HCT116 (cell line): Measurements from ENCODE around the gene ETNK2. TPM values are rescaled to one million over a fixed set of nuclear protein-coding genes. Genes with fewer than 3 reads are reported as not detected.

Experiments used
- ATAC-seq: fragments of 200-7000 bp; cut with Tn5 transposase; 2 replicates; pipeline ENCODE4 v1.9.1; 2020; ENCODE audit warnings: mild to moderate bottlenecking, moderate library complexity
- BruUV-seq: library from RNA; stranded (reverse); fragments of 400-500 nt; replicated peaks from 2 replicates; lab custom pipeline; 2021; lab: Mats Ljungman, UMichigan
- CTCF ChIA-PET: fragments of 300-600 bp; sonication (Branson Sonifier 250); formaldehyde crosslinking; loops from one replicate; lab custom pipeline; 2021; ENCODE audit warnings: antibody characterized with exemption; lab: Charles Lee
- POLR2A ChIA-PET: fragments of 300-600, 350-600 bp; sonication (Branson Sonifier 250); formaldehyde crosslinking; loops from one replicate; lab custom pipeline; 2021; ENCODE audit warnings: antibody characterized with exemption; lab: Charles Lee
- RAD21 ChIA-PET, 2 experiments: fragments of 300-600 bp; sonication (Branson Sonifier 250); formaldehyde crosslinking; loops; one replicate each; lab custom pipeline; 2023; ENCODE audit warnings: low total read pairs in 2 of 2; ENCODE audit not compliant: uncharacterized antibody in 2 of 2, unreplicated experiment in 2 of 2, low non-redundant PET in 1 of 2; lab: Charles Lee
- DNase-seq: peaks from one replicate; pipeline ENCODE4 v3.0.0-alpha.2; 2010; ENCODE audit warnings: low read depth, low spot score
- H2AFZ ChIP-seq: fragments of 200-600 bp; shearing (Covaris generic), sonication (generic); 2 replicates; pipeline ENCODE4 v1.6.1; 2017; ENCODE audit warnings: low read depth, mixed run types, mixed read lengths, antibody characterized with exemption, low read length; ENCODE audit not compliant: poor library complexity, severe bottlenecking
- H3K27ac ChIP-seq: 2 replicates; pipeline ENCODE4 v1.5.1; 2012; ENCODE audit warnings: low read depth, low read length
- H3K27me3 ChIP-seq: fragments of 200-600 bp; sonication (generic); 2 replicates; pipeline ENCODE4 v1.6.1; 2016; ENCODE audit warnings: mixed run types, low read length, mixed read lengths; ENCODE audit not compliant: insufficient read depth
- H3K36me3 ChIP-seq, 2 experiments: fragments of 200-500 bp in 1 of 2; fragments of 200-600 bp in 1 of 2; sonication (Bioruptor generic) in 1 of 2; sonication (generic) in 1 of 2; 2 replicates each; pipeline versions ENCODE4 v1.5.1 to v1.6.1; 2014 to 2016; ENCODE audit warnings: low read length in 2 of 2, inconsistent platforms in 1 of 2, mixed read lengths in 1 of 2, mixed run types in 1 of 2; ENCODE audit not compliant: insufficient read depth in 2 of 2, control insufficient read depth in 1 of 2
- H3K4me1 ChIP-seq, 2 experiments: fragments of 200-600 bp in 1 of 2; sonication (generic) in 1 of 2; 2 replicates each; pipeline versions ENCODE4 v1.5.1 to v1.6.1; 2012 to 2017; ENCODE audit warnings: low read length in 2 of 2, inconsistent platforms in 1 of 2, mild to moderate bottlenecking in 1 of 2, mixed read lengths in 1 of 2, mixed run types in 1 of 2, moderate library complexity in 1 of 2; ENCODE audit not compliant: insufficient read depth in 2 of 2, control insufficient read depth in 1 of 2
- H3K4me2 ChIP-seq: fragments of 200-600 bp; sonication (generic); 2 replicates; pipeline ENCODE4 v1.6.1; 2017; ENCODE audit warnings: mixed run types, low read length, mixed read lengths
- H3K4me3 ChIP-seq, 2 experiments: fragments of 200-600 bp in 1 of 2; sonication (generic) in 1 of 2; replicated peaks in 1 of 2; 2 replicates each; pipeline ENCODE4 v1.5.1; 2011 to 2016; ENCODE audit warnings: low read length in 2 of 2, control low read depth in 1 of 2, low read depth in 1 of 2, mild to moderate bottlenecking in 1 of 2, mixed read lengths in 1 of 2, mixed run types in 1 of 2
- H3K79me2 ChIP-seq: fragments of 200-600 bp; sonication (generic); 2 replicates; pipeline ENCODE4 v1.6.1; 2017; ENCODE audit warnings: mild to moderate bottlenecking, mixed run types, low read length, moderate library complexity, mixed read lengths; ENCODE audit not compliant: insufficient read depth
- H3K9ac ChIP-seq: fragments of 200-600 bp; sonication (generic); 2 replicates; pipeline ENCODE4 v1.6.1; 2016; ENCODE audit warnings: low read length, mixed read lengths
- H3K9me2 ChIP-seq: fragments of 200-600 bp; sonication (generic), shearing (Covaris generic); 2 replicates; pipeline ENCODE4 v1.6.1; 2017; ENCODE audit warnings: mixed run types, mild to moderate bottlenecking, moderate library complexity; ENCODE audit not compliant: insufficient read depth
- H3K9me3 ChIP-seq, 2 experiments: fragments of 200-500 bp in 1 of 2; fragments of 200-600 bp in 1 of 2; sonication (Bioruptor generic) in 1 of 2; sonication (generic) in 1 of 2; 2 replicates each; pipeline ENCODE4 v1.6.1; 2014 to 2017; ENCODE audit warnings: low read length in 2 of 2, mixed read lengths in 2 of 2, inconsistent platforms in 1 of 2, low read depth in 1 of 2, mild to moderate bottlenecking in 1 of 2, mixed run types in 1 of 2, moderate library complexity in 1 of 2; ENCODE audit not compliant: control insufficient read depth in 1 of 2, insufficient read depth in 1 of 2
- H4K20me1 ChIP-seq: fragments of 200-600 bp; sonication (generic), shearing (Covaris generic); 2 replicates; pipeline ENCODE4 v1.6.1; 2017; ENCODE audit warnings: mixed run types, mild to moderate bottlenecking, moderate library complexity; ENCODE audit not compliant: insufficient read depth
- CEBPB ChIP-seq: IDR thresholded peaks from 2 replicates; pipeline ENCODE4 v1.6.1; 2012; ENCODE audit warnings: low read depth
- ELF1 ChIP-seq: IDR thresholded peaks from 2 replicates; pipeline ENCODE4 v1.6.1; 2012; ENCODE audit warnings: low read depth, borderline replicate concordance
- EZH2phosphoT487 ChIP-seq: fragments of 200-600 bp; IDR thresholded peaks from 2 replicates; pipeline ENCODE4 v1.6.1; 2018; ENCODE audit warnings: antibody characterized with exemption, borderline replicate concordance
- FOSL1 ChIP-seq: IDR thresholded peaks from 2 replicates; pipeline ENCODE4 v1.6.1; 2012; ENCODE audit warnings: low read depth
- JUND ChIP-seq: IDR thresholded peaks from 2 replicates; pipeline ENCODE4 v1.6.1; 2012
- SP1 ChIP-seq: IDR thresholded peaks from 2 replicates; pipeline ENCODE4 v1.6.1; 2012; ENCODE audit warnings: low read depth
- SRF ChIP-seq: IDR thresholded peaks from 2 replicates; pipeline ENCODE4 v1.6.1; 2012; ENCODE audit warnings: low read depth
- TCF7L2 ChIP-seq: IDR thresholded peaks from 2 replicates; pipeline ENCODE4 v1.7.0; 2011; ENCODE audit warnings: borderline replicate concordance, inconsistent platforms; ENCODE audit not compliant: insufficient read depth, insufficient read length; ENCODE audit errors: extremely low read depth
- ZFX ChIP-seq: fragments of 450-650 bp; IDR thresholded peaks from 2 replicates; pipeline ENCODE4 v1.6.1; 2017
- ZNF274 ChIP-seq: fragments of 200-500 bp; sonication (Bioruptor generic); IDR thresholded peaks from 2 replicates; pipeline ENCODE4 v1.6.1; 2014; ENCODE audit warnings: mild to moderate bottlenecking, low read depth, low read length, inconsistent platforms
- intact Hi-C: fragments of 100-400 bp; cut with micrococcal nuclease; formaldehyde crosslinking; loops from 2 replicates; pipeline ENCODE4 v1.10.0; 2022
- total RNA-seq: library from RNA; stranded (reverse); gene quantifications from one replicate; pipeline ENCODE4 v1.2.1, GENCODE V29; 2021; ENCODE audit not compliant: unreplicated experiment
- TF ChIP-seq, protein P1 (sequence below): IDR thresholded peaks from 2 replicates; pipeline ENCODE4 v1.6.1; 2011; ENCODE audit warnings: mild to moderate bottlenecking, low read length, moderate library complexity; ENCODE audit not compliant: insufficient replicate concordance; ENCODE audit errors: extremely low read depth
- TF ChIP-seq, protein P2 (sequence below): IDR thresholded peaks from 2 replicates; pipeline ENCODE4 v1.6.1; 2012
- TF ChIP-seq, protein P3 (sequence below): IDR thresholded peaks from 2 replicates; pipeline ENCODE4 v1.6.1; 2012; ENCODE audit warnings: low read depth
- TF ChIP-seq, protein P4 (sequence below), 3 experiments: fragments of 200-600 bp in 1 of 3; sonication (generic) in 1 of 3; IDR thresholded peaks in 2 of 3; conservative IDR thresholded peaks in 1 of 3; 2 replicates each; pipeline ENCODE4 v1.5.1; 2012 to 2017; ENCODE audit warnings: low read depth in 2 of 3, low read length in 2 of 3, antibody characterized with exemption in 1 of 3, borderline replicate concordance in 1 of 3, control low read depth in 1 of 3, mild to moderate bottlenecking in 1 of 3, mixed read lengths in 1 of 3, mixed run types in 1 of 3, moderate library complexity in 1 of 3; ENCODE audit not compliant: insufficient read depth in 1 of 3

Gene ETNK2
- total RNA-seq, 1 experiment from 2014 or later = 16.1 TPM

DNA sequence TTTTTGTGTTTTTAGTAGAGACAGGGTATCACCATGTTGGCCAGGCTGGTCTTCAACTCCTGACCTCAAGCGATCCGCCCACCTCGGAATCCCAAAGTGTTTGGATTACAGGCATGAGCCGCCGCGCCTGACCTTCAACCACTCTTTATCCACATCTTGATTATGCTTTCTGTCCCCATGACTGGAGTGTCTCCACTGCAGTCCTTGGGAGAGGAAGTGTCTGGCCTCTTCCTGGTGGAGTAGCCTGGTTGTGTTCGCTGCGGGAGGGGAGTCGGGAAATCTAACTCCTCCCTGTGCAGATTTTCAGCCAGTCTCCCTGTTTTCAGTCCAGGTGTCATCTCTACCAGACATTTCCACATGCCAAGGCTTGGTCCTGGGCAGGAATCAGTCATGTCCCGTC lies 34.8 kb upstream of the ETNK2 start:
- H3K27me3 ChIP-seq = no peaks in the 10 kb centered on the region
- no peak overlapping the region for H3K4me2 ChIP-seq
- ATAC-seq = no peak
- no peaks in the 10 kb centered on the region for H3K9me3 ChIP-seq
- no peak overlapping the region for H2AFZ ChIP-seq
- BruUV-seq = no TSS peak
- POLR2A ChIA-PET = no interaction called here
- no peaks in the 10 kb centered on the region for H4K20me1 ChIP-seq
- H3K4me3 ChIP-seq = no peak overlapping the region
- no peaks in the 10 kb centered on the region for H3K4me1 ChIP-seq
- no peaks in the 10 kb centered on the region for H3K36me3 ChIP-seq
- no peak overlapping the region for H3K9ac ChIP-seq
- no peak overlapping the region for H3K27ac ChIP-seq
- intact Hi-C loops = no loop called here
- H3K9me2 ChIP-seq = no peaks in the 10 kb centered on the region
- CTCF ChIA-PET = interaction anchor here (1.0 kb wide), 1 partner anchor 27 kb away, joined by 4 read pairs; the partner anchor contains the start of gene GOLT1A
- no peaks in the 10 kb centered on the region for H3K79me2 ChIP-seq
- TF ChIP-seq SP1 (no peak), FOSL1 (no peak), ZFX (no peak), EZH2phosphoT487 (no peak), ZNF274 (no peak), SRF (no peak), CEBPB (no peak), TCF7L2 (no peak), JUND (no peak), ELF1 (no peak)
- TF ChIP-seq, protein P1, sequence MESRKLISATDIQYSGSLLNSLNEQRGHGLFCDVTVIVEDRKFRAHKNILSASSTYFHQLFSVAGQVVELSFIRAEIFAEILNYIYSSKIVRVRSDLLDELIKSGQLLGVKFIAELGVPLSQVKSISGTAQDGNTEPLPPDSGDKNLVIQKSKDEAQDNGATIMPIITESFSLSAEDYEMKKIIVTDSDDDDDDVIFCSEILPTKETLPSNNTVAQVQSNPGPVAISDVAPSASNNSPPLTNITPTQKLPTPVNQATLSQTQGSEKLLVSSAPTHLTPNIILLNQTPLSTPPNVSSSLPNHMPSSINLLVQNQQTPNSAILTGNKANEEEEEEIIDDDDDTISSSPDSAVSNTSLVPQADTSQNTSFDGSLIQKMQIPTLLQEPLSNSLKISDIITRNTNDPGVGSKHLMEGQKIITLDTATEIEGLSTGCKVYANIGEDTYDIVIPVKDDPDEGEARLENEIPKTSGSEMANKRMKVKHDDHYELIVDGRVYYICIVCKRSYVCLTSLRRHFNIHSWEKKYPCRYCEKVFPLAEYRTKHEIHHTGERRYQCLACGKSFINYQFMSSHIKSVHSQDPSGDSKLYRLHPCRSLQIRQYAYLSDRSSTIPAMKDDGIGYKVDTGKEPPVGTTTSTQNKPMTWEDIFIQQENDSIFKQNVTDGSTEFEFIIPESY = no peak
- TF ChIP-seq, protein P2, sequence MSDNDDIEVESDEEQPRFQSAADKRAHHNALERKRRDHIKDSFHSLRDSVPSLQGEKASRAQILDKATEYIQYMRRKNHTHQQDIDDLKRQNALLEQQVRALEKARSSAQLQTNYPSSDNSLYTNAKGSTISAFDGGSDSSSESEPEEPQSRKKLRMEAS = no peak
- TF ChIP-seq, protein P3, sequence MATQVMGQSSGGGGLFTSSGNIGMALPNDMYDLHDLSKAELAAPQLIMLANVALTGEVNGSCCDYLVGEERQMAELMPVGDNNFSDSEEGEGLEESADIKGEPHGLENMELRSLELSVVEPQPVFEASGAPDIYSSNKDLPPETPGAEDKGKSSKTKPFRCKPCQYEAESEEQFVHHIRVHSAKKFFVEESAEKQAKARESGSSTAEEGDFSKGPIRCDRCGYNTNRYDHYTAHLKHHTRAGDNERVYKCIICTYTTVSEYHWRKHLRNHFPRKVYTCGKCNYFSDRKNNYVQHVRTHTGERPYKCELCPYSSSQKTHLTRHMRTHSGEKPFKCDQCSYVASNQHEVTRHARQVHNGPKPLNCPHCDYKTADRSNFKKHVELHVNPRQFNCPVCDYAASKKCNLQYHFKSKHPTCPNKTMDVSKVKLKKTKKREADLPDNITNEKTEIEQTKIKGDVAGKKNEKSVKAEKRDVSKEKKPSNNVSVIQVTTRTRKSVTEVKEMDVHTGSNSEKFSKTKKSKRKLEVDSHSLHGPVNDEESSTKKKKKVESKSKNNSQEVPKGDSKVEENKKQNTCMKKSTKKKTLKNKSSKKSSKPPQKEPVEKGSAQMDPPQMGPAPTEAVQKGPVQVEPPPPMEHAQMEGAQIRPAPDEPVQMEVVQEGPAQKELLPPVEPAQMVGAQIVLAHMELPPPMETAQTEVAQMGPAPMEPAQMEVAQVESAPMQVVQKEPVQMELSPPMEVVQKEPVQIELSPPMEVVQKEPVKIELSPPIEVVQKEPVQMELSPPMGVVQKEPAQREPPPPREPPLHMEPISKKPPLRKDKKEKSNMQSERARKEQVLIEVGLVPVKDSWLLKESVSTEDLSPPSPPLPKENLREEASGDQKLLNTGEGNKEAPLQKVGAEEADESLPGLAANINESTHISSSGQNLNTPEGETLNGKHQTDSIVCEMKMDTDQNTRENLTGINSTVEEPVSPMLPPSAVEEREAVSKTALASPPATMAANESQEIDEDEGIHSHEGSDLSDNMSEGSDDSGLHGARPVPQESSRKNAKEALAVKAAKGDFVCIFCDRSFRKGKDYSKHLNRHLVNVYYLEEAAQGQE = no peak
- TF ChIP-seq, protein P4, sequence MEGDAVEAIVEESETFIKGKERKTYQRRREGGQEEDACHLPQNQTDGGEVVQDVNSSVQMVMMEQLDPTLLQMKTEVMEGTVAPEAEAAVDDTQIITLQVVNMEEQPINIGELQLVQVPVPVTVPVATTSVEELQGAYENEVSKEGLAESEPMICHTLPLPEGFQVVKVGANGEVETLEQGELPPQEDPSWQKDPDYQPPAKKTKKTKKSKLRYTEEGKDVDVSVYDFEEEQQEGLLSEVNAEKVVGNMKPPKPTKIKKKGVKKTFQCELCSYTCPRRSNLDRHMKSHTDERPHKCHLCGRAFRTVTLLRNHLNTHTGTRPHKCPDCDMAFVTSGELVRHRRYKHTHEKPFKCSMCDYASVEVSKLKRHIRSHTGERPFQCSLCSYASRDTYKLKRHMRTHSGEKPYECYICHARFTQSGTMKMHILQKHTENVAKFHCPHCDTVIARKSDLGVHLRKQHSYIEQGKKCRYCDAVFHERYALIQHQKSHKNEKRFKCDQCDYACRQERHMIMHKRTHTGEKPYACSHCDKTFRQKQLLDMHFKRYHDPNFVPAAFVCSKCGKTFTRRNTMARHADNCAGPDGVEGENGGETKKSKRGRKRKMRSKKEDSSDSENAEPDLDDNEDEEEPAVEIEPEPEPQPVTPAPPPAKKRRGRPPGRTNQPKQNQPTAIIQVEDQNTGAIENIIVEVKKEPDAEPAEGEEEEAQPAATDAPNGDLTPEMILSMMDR (IDR thresholded peaks at IDR 0.05 in 2 of 3, conservative IDR thresholded peaks at IDR 0.05 in 1 of 3; ENCODE audit: borderline replicate concordance in 1 of 3, insufficient read depth in 1 of 3, low read depth in 2 of 3, low read length in 2 of 3) = no peak
- RAD21 ChIA-PET = no interaction called here
- DNase-seq = no peak
